H9 (cell line): ENCODE data around the gene MRPL51. TPM values are rescaled to one million over a fixed set of nuclear protein-coding genes. Genes with fewer than 3 reads are reported as not detected.

Source experiments
- DNase-seq: peaks from one replicate; pipeline ENCODE4 v3.0.0-alpha.2; 2017
- H2AFZ ChIP-seq: one replicate; pipeline ENCODE4 v1.6.1; 2013; ENCODE audit warnings: mild to moderate bottlenecking, low read length, control low read depth, moderate library complexity
- H2AK5ac ChIP-seq: 2 replicates; pipeline ENCODE4 v1.6.1; 2013; ENCODE audit warnings: low read length, control low read depth, mixed read lengths; ENCODE audit not compliant: insufficient read length
- H2BK120ac ChIP-seq: one replicate; pipeline ENCODE4 v1.6.1; 2013; ENCODE audit warnings: low read depth, mild to moderate bottlenecking, low read length, control low read depth, inconsistent platforms; ENCODE audit not compliant: poor library complexity, severe bottlenecking
- H2BK12ac ChIP-seq: 2 replicates; pipeline ENCODE4 v1.6.1; 2013; ENCODE audit warnings: low read length, control low read depth, mixed read lengths, low read depth; ENCODE audit not compliant: insufficient read length
- H2BK15ac ChIP-seq: 2 replicates; pipeline ENCODE4 v1.6.1; 2013; ENCODE audit warnings: low read depth, low read length, control low read depth
- H2BK20ac ChIP-seq: one replicate; pipeline ENCODE4 v1.6.1; 2013; ENCODE audit warnings: low read depth, mild to moderate bottlenecking, low read length, control low read depth, inconsistent platforms; ENCODE audit not compliant: poor library complexity, severe bottlenecking
- H2BK5ac ChIP-seq: 2 replicates; pipeline ENCODE4 v1.6.1; 2013; ENCODE audit warnings: low read length, control low read depth, mixed read lengths; ENCODE audit not compliant: insufficient read length
- H3K14ac ChIP-seq: 2 replicates; pipeline ENCODE4 v1.6.1; 2013; ENCODE audit warnings: low read length, control low read depth; ENCODE audit not compliant: insufficient read depth
- H3K18ac ChIP-seq: 2 replicates; pipeline ENCODE4 v1.6.1; 2013; ENCODE audit warnings: low read depth, mild to moderate bottlenecking, mixed read lengths, low read length, control low read depth; ENCODE audit not compliant: insufficient read length
- H3K23ac ChIP-seq: 2 replicates; pipeline ENCODE4 v1.6.1; 2013; ENCODE audit warnings: low read length, control low read depth, mixed read lengths, low read depth; ENCODE audit not compliant: insufficient read length
- H3K23me2 ChIP-seq: 2 replicates; pipeline ENCODE4 v1.6.1; 2013; ENCODE audit warnings: low read depth, mild to moderate bottlenecking, mixed read lengths, low read length, control low read depth; ENCODE audit not compliant: insufficient read length, poor library complexity, severe bottlenecking
- H3K27ac ChIP-seq: 2 replicates; pipeline ENCODE4 v1.5.1; 2013; ENCODE audit warnings: low read length, control low read depth, mixed read lengths, low read depth; ENCODE audit not compliant: insufficient read length
- H3K27me3 ChIP-seq: 2 replicates; pipeline ENCODE4 v1.6.1; 2013; ENCODE audit warnings: low read length, control low read depth, inconsistent platforms; ENCODE audit not compliant: insufficient read depth
- H3K4ac ChIP-seq: 2 replicates; pipeline ENCODE4 v1.6.1; 2013; ENCODE audit warnings: low read depth, mild to moderate bottlenecking, control low read depth, inconsistent platforms, low read length, moderate library complexity
- H3K4me1 ChIP-seq: 2 replicates; pipeline ENCODE4 v1.6.1; 2013; ENCODE audit warnings: low read length, control low read depth, inconsistent platforms; ENCODE audit not compliant: insufficient read depth
- H3K4me2 ChIP-seq: 2 replicates; pipeline ENCODE4 v1.6.1; 2013; ENCODE audit warnings: low read length, control low read depth, mixed read lengths; ENCODE audit not compliant: insufficient read length, insufficient read depth
- H3K56ac ChIP-seq: 2 replicates; pipeline ENCODE4 v1.6.1; 2013; ENCODE audit warnings: low read depth, mild to moderate bottlenecking, mixed read lengths, low read length, control low read depth; ENCODE audit not compliant: insufficient read length
- H3K79me1 ChIP-seq: 2 replicates; pipeline ENCODE4 v1.6.1; 2013; ENCODE audit warnings: low read depth, mild to moderate bottlenecking, moderate library complexity, low read length, control low read depth, inconsistent platforms; ENCODE audit not compliant: insufficient read depth, poor library complexity, severe bottlenecking
- H3K79me2 ChIP-seq: 2 replicates; pipeline ENCODE4 v1.6.1; 2013; ENCODE audit warnings: low read length, control low read depth, inconsistent platforms; ENCODE audit not compliant: insufficient read depth
- H3K9ac ChIP-seq: 2 replicates; pipeline ENCODE4 v1.6.1; 2013; ENCODE audit warnings: low read length, control low read depth, mixed read lengths; ENCODE audit not compliant: insufficient read length; ENCODE audit errors: extremely low read depth
- H3K9me3 ChIP-seq: one replicate; pipeline ENCODE4 v1.6.1; 2013; ENCODE audit warnings: low read depth, low read length, inconsistent platforms; ENCODE audit not compliant: control insufficient read depth
- H3T11ph ChIP-seq: one replicate; pipeline ENCODE4 v1.6.1; 2013; ENCODE audit warnings: mild to moderate bottlenecking, low read length, control low read depth, inconsistent platforms
- H4K20me1 ChIP-seq: one replicate; pipeline ENCODE4 v1.6.1; 2013; ENCODE audit not compliant: control insufficient read depth, insufficient read length, insufficient read depth
- H4K5ac ChIP-seq: 2 replicates; pipeline ENCODE4 v1.6.1; 2013; ENCODE audit warnings: low read depth, mild to moderate bottlenecking, mixed read lengths, low read length, control low read depth; ENCODE audit not compliant: insufficient read length
- H4K8ac ChIP-seq: replicated peaks from 2 replicates; pipeline ENCODE4 v1.6.1; 2013; ENCODE audit warnings: low read length, control low read depth, mixed read lengths, low read depth; ENCODE audit not compliant: insufficient read length
- H4K91ac ChIP-seq: 2 replicates; pipeline ENCODE4 v1.6.1; 2013; ENCODE audit warnings: low read depth, mild to moderate bottlenecking, moderate library complexity, mixed read lengths, low read length, control low read depth; ENCODE audit not compliant: insufficient read length
- H3K27ac Mint-ChIP-seq, 3 experiments: 2 replicates in 2 of 3; 3 replicates in 1 of 3; pipeline ENCODE4 v1.8.0; 2020 to 2021; ENCODE audit warnings: mixed read lengths in 3 of 3, mild to moderate bottlenecking in 1 of 3, moderate library complexity in 1 of 3
- H3K27me3 Mint-ChIP-seq: 2 replicates; pipeline ENCODE4 v1.8.0; 2021; ENCODE audit warnings: low read depth, mild to moderate bottlenecking, moderate library complexity, mixed read lengths
- H3K36me3 Mint-ChIP-seq, 3 experiments: 2 replicates in 2 of 3; 3 replicates in 1 of 3; pipeline ENCODE4 v1.8.0; 2020 to 2021; ENCODE audit warnings: low read depth in 3 of 3, mixed read lengths in 3 of 3; ENCODE audit not compliant: insufficient read depth in 1 of 3
- H3K4me1 Mint-ChIP-seq, 2 experiments: 2 replicates each; pipeline ENCODE4 v1.8.0; 2020; ENCODE audit warnings: mixed read lengths in 2 of 2
- H3K4me3 Mint-ChIP-seq, 2 experiments: 2 replicates in 1 of 2; 3 replicates in 1 of 2; pipeline ENCODE4 v1.8.0; 2020 to 2021; ENCODE audit warnings: mild to moderate bottlenecking in 2 of 2, mixed read lengths in 2 of 2, moderate library complexity in 1 of 2
- H3K9me3 Mint-ChIP-seq, 2 experiments: 2 replicates in 1 of 2; 3 replicates in 1 of 2; pipeline ENCODE4 v1.8.0; 2020; ENCODE audit warnings: mild to moderate bottlenecking in 2 of 2, mixed read lengths in 2 of 2, moderate library complexity in 1 of 2
- WGBS: extraction: QIAGEN DNeasy Blood & Tissue Kit; methylation state at CpG from one replicate; pipeline ENCODE4 v1.1.7; 2013; ENCODE audit warnings: missing lambda C conversion rate, low lambda C conversion rate, mixed read lengths; ENCODE audit not compliant: insufficient read length; ENCODE audit errors: extremely low coverage; 5-methylcytosine and 5-hydroxymethylcytosine counted together
- total RNA-seq: library from RNA; stranded (reverse); gene quantifications from 2 replicates; pipeline ENCODE4 v1.2.1, GENCODE V29; 2021
- TF ChIP-seq, protein P1 (sequence below): fragments of 200-600 bp; sonication (generic); conservative IDR thresholded peaks from 3 replicates; pipeline ENCODE4 v1.8.0; 2021; ENCODE audit warnings: antibody characterized with exemption, mild to moderate bottlenecking

The MRPL51 gene
- total RNA-seq, 1 experiment from 2014 or later, result 329 TPM

DNA sequence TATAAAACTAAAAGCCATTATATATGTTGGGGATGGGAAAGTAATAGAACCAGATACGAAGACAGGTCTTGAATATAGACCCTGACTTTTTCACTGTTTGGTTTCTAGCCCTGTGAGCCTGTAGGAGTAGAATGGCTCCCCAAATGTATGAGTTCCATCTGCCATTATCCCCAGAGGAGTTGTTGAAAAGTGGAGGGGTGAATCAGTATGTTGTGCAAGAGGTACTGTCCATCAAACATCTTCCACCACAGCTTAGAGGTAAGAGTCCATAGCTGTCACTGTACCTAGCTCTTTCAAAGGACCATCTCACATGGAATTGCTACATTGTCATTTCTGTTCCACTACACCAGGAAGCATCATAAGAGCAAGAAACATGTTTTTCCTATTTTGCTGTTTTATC is 1.9 kb upstream of the MRPL51 start:
- no CpG with 5 or more reads among the region's 1 CpG for WGBS
- Mint-ChIP-seq H3K27ac (no peak overlapping the region; a peak in 1 of 7 replicates), H3K9me3 (no peaks in the 10 kb centered on the region), H3K27me3 (no peaks in the 10 kb centered on the region), H3K4me3 (peak overlapping the region; percentile 90 to 91), H3K36me3 (peaks cover 25 to 55% (median 53%) of the 10 kb centered on the region in 3 experiments), H3K4me1 (peaks cover 20 to 23% of the 10 kb centered on the region in 2 experiments)
- Histone ChIP-seq H3K14ac (no peak overlapping the region), H3K4me1 (0 out of 2 replicates have a peak, but pooled peaks cover 2% of the 10 kb centered on the region), H2AK5ac (no peak overlapping the region), H4K20me1 (no peaks in the 10 kb centered on the region), H3K79me1 (peaks cover 8% of the 10 kb centered on the region), H3K9ac (peak overlapping the region; percentile 72), H2BK15ac (no peak overlapping the region), H2BK5ac (no peak overlapping the region), H4K5ac (no peak overlapping the region), H3K27me3 (no peaks in the 10 kb centered on the region), H2BK20ac (no peak overlapping the region), H4K91ac (no peak overlapping the region), H3K23ac (no peak overlapping the region), H2AFZ (no peak overlapping the region), H3T11ph (no peak overlapping the region), H3K4ac (no peak overlapping the region), H3K9me3 (no peaks in the 10 kb centered on the region), H3K4me2 (peak overlapping the region; percentile 100), H2BK12ac (no peak overlapping the region), H3K79me2 (peaks cover 4% of the 10 kb centered on the region; the same call in 1 of the 2 replicates), H3K56ac (no peak overlapping the region), H3K23me2 (peaks cover 9% of the 10 kb centered on the region), H3K18ac (no peak overlapping the region), H3K27ac (no peak overlapping the region), H2BK120ac (no peak overlapping the region), H4K8ac (no peak overlapping the region)
- no peak for DNase-seq
- TF ChIP-seq, protein P1, sequence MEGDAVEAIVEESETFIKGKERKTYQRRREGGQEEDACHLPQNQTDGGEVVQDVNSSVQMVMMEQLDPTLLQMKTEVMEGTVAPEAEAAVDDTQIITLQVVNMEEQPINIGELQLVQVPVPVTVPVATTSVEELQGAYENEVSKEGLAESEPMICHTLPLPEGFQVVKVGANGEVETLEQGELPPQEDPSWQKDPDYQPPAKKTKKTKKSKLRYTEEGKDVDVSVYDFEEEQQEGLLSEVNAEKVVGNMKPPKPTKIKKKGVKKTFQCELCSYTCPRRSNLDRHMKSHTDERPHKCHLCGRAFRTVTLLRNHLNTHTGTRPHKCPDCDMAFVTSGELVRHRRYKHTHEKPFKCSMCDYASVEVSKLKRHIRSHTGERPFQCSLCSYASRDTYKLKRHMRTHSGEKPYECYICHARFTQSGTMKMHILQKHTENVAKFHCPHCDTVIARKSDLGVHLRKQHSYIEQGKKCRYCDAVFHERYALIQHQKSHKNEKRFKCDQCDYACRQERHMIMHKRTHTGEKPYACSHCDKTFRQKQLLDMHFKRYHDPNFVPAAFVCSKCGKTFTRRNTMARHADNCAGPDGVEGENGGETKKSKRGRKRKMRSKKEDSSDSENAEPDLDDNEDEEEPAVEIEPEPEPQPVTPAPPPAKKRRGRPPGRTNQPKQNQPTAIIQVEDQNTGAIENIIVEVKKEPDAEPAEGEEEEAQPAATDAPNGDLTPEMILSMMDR, result no peak
